ENCODE measurements around the gene BORCS6.
A peak's percentile ranks its signal among the peaks of the same experiment; 100 is the strongest.
"Not testable (repeated sequence)": the region's sequence is repeated elsewhere in the genome, so short reads cannot be mapped to it uniquely, and the experiment has no call there.

The BORCS6 gene

GRCh38 chr17:8189711-8190477 lies at the start of gene BORCS6:
Gene BORCS6, minus strand, starts transcription at chr17:8190180. Its CDS starts 40 bp downstream, at chr17:8190140.
- DNase-seq: peak; percentile 78

DNA sequence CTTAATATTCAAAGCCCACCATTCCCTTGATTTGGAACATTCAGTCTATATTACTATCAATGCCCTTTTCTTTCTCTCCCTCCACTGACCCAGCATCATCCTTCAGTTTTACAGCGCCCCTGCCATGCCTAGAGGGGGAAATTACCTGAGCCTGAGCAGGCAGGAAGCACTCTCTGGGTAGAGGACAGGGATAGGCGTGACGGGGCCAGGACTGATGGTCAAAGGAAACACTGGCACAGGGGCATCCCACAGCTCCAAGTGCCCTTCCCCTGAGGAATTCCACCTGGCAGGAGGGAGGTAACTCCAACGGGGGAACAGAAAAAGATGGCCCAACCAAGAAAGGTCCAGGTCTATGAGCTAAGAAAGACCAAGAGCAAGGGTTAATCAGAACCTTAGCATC lies 47.9 kb upstream of the BORCS6 start:
- no peak for DNase-seq

- no peak for DNase-seq
Measured at GRCh38 chr17:8237175-8237574, 47.2 kb upstream of the BORCS6 start.

DNA sequence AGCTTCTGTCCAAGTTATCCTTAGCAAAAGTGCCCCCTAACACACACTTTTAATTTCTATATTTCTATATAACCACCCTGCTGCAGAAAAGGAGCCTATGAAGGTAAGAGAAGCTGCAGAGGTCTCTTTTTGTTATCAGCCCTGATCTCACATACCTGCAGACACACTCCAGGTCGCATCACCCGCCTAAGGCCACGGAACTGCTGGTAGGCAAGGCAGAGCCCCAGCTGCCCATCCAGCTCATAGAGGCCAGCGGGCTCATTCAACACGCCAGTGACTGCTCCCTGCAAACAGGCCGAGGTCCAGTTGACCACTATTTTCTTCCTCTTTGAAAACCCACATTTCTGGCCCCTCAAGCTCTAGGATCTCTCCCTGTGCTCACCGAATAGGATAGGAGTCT lies 45.7 kb upstream of the BORCS6 start:
- DNase-seq: no peak

DNA sequence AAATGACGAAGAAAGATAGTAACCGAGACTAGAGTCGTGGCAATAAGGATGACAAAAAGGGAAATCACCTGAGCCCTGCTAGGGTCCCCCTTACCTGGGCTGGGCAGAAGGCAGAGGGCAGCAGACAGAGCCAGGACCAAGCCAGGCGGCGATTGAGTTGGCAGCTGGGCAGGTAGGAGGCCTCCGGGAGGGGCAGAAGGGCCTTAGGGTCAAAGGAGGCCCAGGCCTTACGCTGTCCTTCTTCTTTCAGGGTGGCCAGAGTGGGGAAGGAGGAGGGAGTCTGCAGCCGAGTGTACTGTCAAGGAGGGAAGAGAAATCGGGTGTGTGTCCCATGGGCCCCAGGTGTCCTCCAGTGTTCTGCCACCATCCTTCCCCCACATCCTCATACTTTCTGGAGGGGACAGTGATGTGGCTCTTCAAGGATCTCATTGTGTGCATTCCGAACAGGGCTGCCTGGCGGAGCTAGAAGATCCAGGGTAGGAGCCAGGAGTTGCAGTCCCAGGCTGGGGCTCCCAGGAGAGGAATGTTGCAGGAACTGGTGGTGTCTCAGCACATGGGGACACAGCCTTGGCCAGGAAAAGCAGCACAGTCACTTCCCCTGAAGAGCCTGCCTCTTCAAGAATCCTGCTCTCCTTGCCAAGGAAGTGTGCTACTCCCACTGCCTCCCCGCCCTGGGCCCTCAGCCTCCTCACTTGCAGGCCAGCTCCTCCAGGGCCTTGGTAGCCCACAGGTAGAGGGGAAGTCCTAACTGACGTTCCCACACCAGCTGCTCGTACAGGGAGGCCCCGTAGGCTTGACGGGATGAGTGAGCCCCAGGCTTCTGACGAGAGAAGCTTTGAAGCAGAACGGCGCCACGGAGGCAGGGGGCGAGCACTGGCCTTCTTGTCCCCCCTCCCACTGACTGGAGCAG lies 44.6 kb upstream of the BORCS6 start:
- no peak for DNase-seq

DNA sequence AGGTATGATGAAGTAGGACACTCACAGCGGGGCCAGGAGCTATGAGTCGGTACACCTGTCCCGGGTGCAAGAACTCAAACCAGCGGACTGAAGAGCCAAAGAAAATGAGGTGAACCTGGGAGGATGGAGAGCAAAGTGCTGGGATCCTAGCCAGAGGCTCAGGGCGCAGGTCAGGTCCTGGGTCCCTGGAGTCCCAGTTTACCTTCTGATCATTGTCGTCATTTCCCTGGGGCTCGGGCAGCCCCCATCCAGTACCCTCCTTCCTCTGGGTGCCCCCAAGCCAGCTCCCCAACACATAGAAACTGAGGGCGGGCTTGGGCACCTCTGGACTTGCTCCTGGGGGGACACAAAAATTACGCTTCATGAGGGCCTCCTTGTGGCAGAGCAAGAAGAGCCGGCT lies 41.7 kb upstream of the BORCS6 start:
- no peak for DNase-seq

DNA sequence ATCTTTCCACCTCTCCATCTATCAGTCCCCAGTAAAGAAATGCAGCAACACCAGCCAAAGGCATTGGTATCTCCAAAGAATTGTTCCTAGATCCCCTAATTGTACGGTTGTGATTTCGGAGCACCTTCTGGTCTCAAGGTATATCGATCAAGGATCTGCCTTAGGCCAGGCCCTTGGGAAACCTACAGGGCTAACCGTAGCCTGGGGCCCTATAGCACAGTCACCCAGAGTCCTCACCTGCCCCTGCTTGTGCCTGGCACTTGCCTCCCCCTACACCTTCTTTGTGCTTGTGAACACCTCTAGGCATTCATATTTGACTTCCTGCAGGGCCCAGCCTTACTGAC lies 37.2 kb upstream of the BORCS6 start:
- no peak for DNase-seq

GRCh38 chr17:8226536-8227237 lies 36.7 kb upstream of the BORCS6 start:
- no peak for DNase-seq

- no peak for DNase-seq
Measured at GRCh38 chr17:8225813-8226535, 36.0 kb upstream of the BORCS6 start.

GRCh38 chr17:8224891-8225812 lies 35.2 kb upstream of the BORCS6 start:
- no peak for DNase-seq

GRCh38 chr17:8223356-8224126 lies 33.6 kb upstream of the BORCS6 start:
- DNase-seq: peak; percentile 0

GRCh38 chr17:8222630-8223355 lies 32.8 kb upstream of the BORCS6 start:
- DNase-seq: peak; percentile 12

DNA sequence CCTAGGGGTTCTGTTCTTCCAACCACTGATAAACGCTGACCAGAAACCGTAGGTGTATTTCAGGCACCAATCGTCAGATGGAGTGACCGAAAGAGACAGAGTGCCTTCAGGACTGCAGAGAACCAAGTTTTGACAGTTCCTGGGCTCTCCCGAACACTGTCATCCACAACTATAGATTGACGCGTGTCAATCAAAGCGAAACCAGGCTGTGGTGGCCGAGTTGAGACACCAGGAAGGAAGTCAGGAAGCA lies 32.3 kb upstream of the BORCS6 start:
- DNase-seq: no peak

GRCh38 chr17:8221663-8222379 lies 31.8 kb upstream of the BORCS6 start:
- peak; percentile 9 for DNase-seq

- DNase-seq: peak; percentile 72
Measured at GRCh38 chr17:8220783-8221662, 31.0 kb upstream of the BORCS6 start.

GRCh38 chr17:8214000-8214399 lies 24.0 kb upstream of the BORCS6 start:
- DNase-seq: not testable (repeated sequence)

- no peak for DNase-seq
Measured at GRCh38 chr17:8212312-8213180, 22.6 kb upstream of the BORCS6 start.

Measured in NCI-H1417 treated with DMSO at 0.1 percent for 48 hours (cell line).